ENCODE measurements around the gene NOCT. TPM values are rescaled to one million over a fixed set of nuclear protein-coding genes. Genes with fewer than 3 reads are reported as not detected.

The NOCT gene
- total and polyA plus RNA-seq, 2 of the 4 experiments (the other 2 are of a cell fraction), result 5.5 to 41.4 TPM

GRCh38 chr4:139017861-139018260 lies 2.3 kb downstream of the NOCT start:
- H3K9me1 ChIP-seq (ENCODE audit: insufficient read depth, low read length), result peaks cover 7% of the 10 kb centered on the region; the same call in 1 of the 2 replicates
- H3K9ac ChIP-seq (ENCODE audit: low read depth, low read length), result 0 out of 2 replicates have a peak overlapping the region, but pooled peaks have one; percentile 20
- in situ Hi-C loops (cut with MboI; ENCODE audit: low sequenced_read_pairs), result no loop called here
- 0 out of 2 replicates have a peak overlapping the region, but pooled peaks have one; percentile 32 for H3K23ac ChIP-seq (ENCODE audit: low read depth, low read length)
- no peak overlapping the region for H4K5ac ChIP-seq (ENCODE audit: low read depth, low read length)
- no peaks in the 10 kb centered on the region for H3K9me3 ChIP-seq (ENCODE audit: control insufficient read depth, insufficient read depth, low read length)
- H3K56ac ChIP-seq (ENCODE audit: extremely low read depth, insufficient read depth, low read length), result no peak overlapping the region
- no peak overlapping the region for H2BK15ac ChIP-seq (ENCODE audit: low read depth, low read length)
- no peak overlapping the region for H4K91ac ChIP-seq (ENCODE audit: insufficient read depth, low read depth, low read length)
- no peak overlapping the region for H3K4me3 ChIP-seq (ENCODE audit: insufficient read depth, low read depth, low read length)
- H3K4ac ChIP-seq (ENCODE audit: low read depth, low read length), result no peak overlapping the region
- H3K4me1 ChIP-seq (ENCODE audit: control insufficient read depth, insufficient read depth, low read length), result peaks cover 24% of the 10 kb centered on the region
- H2BK120ac ChIP-seq (ENCODE audit: low read depth, low read length), result no peak overlapping the region
- H3K27me3 ChIP-seq (ENCODE audit: control insufficient read depth, insufficient read depth, low read length), result no peaks in the 10 kb centered on the region
- no CpG with 5 or more reads among the region's 3 CpGs for WGBS, 2 experiments (ENCODE audit: extremely low coverage in 2 of 2, insufficient read length in 1 of 2)
- no peak overlapping the region for H2AFZ ChIP-seq (replicated peaks; ENCODE audit: low read length, poor library complexity)
- no peak overlapping the region for H3K27ac ChIP-seq (ENCODE audit: insufficient read depth, low read length)
- dilution Hi-C loops (cut with HindIII; ENCODE audit: low sequenced_read_pairs, unreplicated experiment), result no loop called here
- H4K8ac ChIP-seq (ENCODE audit: low read depth in 2 of 2, low read length in 2 of 2), result no peak overlapping the region
- H3K18ac ChIP-seq (ENCODE audit: low read depth, low read length), result no peak overlapping the region
- no peak for DNase-seq
- no peak for ATAC-seq (ENCODE audit: low read depth)
- TF ChIP-seq CEBPB (IDR thresholded peaks at IDR 0.05; ENCODE audit: low read depth, low read length), result peak; percentile 62
- TF ChIP-seq CTCF (conservative IDR thresholded peaks at IDR 0.05; ENCODE audit: low read depth, low read length), result no peak
- H3K79me1 ChIP-seq (ENCODE audit: low read depth in 1 of 2, low read length in 2 of 2), result peaks cover 4 to 41% of the 10 kb centered on the region in 2 experiments; a peak in 3 of 4 replicates
- no peaks in the 10 kb centered on the region; the same call in 1 of the 2 replicates for H3K36me3 ChIP-seq (ENCODE audit: control insufficient read depth, insufficient read depth, low read length)
- peak overlapping the region; percentile 75 for H3K4me2 ChIP-seq (ENCODE audit: low read depth, low read length)
- no peak overlapping the region for H2BK5ac ChIP-seq (ENCODE audit: low read depth, low read length, poor library complexity, severe bottlenecking)
- ChIA-PET POLR2A (ENCODE audit: unreplicated experiment) (no interaction called here), CTCF (interaction anchor here (1.1 to 3.2 kb wide), 2 partner anchors 10 to 12 kb away, joined by 3 to 17 read pairs; no protein-coding TSS in a partner anchor)
- H2BK20ac ChIP-seq (ENCODE audit: low read depth, low read length), result no peak overlapping the region
- H2AK9ac ChIP-seq (replicated peaks; ENCODE audit: low read depth, low read length, poor library complexity), result no peak overlapping the region
- peaks cover 41% of the 10 kb centered on the region for H4K20me1 ChIP-seq (ENCODE audit: insufficient read depth, low read length)
- BruUV-seq (replicated peaks), result no TSS peak
- H3K14ac ChIP-seq (replicated peaks; ENCODE audit: low read depth, low read length), result no peak overlapping the region
- intact Hi-C loops (cut with micrococcal nuclease), result no loop called here
- no peak overlapping the region for H2AK5ac ChIP-seq (ENCODE audit: low read depth, low read length)
